ENCODE measurements around the gene DBH. TPM values are rescaled to one million over a fixed set of nuclear protein-coding genes. Genes with fewer than 3 reads are reported as not detected.

The DBH gene
- total and polyA plus RNA-seq, 7 donors: 0.01 TPM; not detected in 6

GRCh38 chr9:133694686-133695085 lies 58.5 kb downstream of the DBH start:
- Histone ChIP-seq H3K9me3 (no peaks in the 10 kb centered on the region), H3K36me3 (no peaks in the 10 kb centered on the region), H3K27ac (no peak overlapping the region), H3K4me3 (no peak overlapping the region), H3K27me3 (no peaks in the 10 kb centered on the region), H3K4me1 (no peaks in the 10 kb centered on the region)
- no peak for TF ChIP-seq CTCF (IDR thresholded peaks at IDR 0.05)
- no peak for TF ChIP-seq POLR2A (IDR thresholded peaks at IDR 0.05)
- TF ChIP-seq POLR2AphosphoS5 (IDR thresholded peaks at IDR 0.05): no peak
- no peak for TF ChIP-seq EP300 (IDR thresholded peaks at IDR 0.05)
- 60 to 91% methylated on average over 3 of the region's 3 CpGs for WGBS, 2 donors
- intact Hi-C loops (cut with DNase I): no loop called here
- no peak for DNase-seq

- intact Hi-C loops (cut with DNase I): no loop called here
- H3K9me3 ChIP-seq: no peaks in the 10 kb centered on the region
- H3K27ac ChIP-seq: no peak overlapping the region
- H3K4me1 ChIP-seq: no peaks in the 10 kb centered on the region
- DNase-seq: no peak
- H3K27me3 ChIP-seq: no peaks in the 10 kb centered on the region
- 71 to 89% methylated on average over 12 of the region's 12 CpGs for whole genome bisulfite sequencing, 2 donors
- TF ChIP-seq POLR2AphosphoS5 (IDR thresholded peaks at IDR 0.05) (no peak), CTCF (IDR thresholded peaks at IDR 0.05) (no peak), POLR2A (IDR thresholded peaks at IDR 0.05) (no peak), EP300 (IDR thresholded peaks at IDR 0.05) (no peak)
- no peaks in the 10 kb centered on the region for H3K36me3 ChIP-seq
- H3K4me3 ChIP-seq: no peak overlapping the region
Measured at GRCh38 chr9:133696071-133696472, 59.9 kb downstream of the DBH start.

GRCh38 chr9:133699546-133699945 lies 63.4 kb downstream of the DBH start:
- peaks cover 0 to 15% (median 15%) of the 10 kb centered on the region in 4 donors for H3K4me1 ChIP-seq
- 95% methylated on average over 6 of the region's 6 CpGs for WGBS, 2 donors
- intact Hi-C loops (cut with DNase I): no loop called here
- no peaks in the 10 kb centered on the region for H3K36me3 ChIP-seq
- H3K4me3 ChIP-seq: no peak overlapping the region
- H3K27ac ChIP-seq: no peak overlapping the region
- H3K9me3 ChIP-seq: no peaks in the 10 kb centered on the region
- no peak for DNase-seq
- peaks cover 0 to 24% (median 9%) of the 10 kb centered on the region in 3 donors for H3K27me3 ChIP-seq
- TF ChIP-seq EP300 (IDR thresholded peaks at IDR 0.05) (no peak), CTCF (IDR thresholded peaks at IDR 0.05) (no peak), POLR2AphosphoS5 (IDR thresholded peaks at IDR 0.05) (no peak), POLR2A (IDR thresholded peaks at IDR 0.05) (no peak)

GRCh38 chr9:133700819-133701320 lies 64.7 kb downstream of the DBH start:
- H3K36me3 ChIP-seq: no peaks in the 10 kb centered on the region
- intact Hi-C loops (cut with DNase I): no loop called here
- DNase-seq: peak; percentile 14
- no peaks in the 10 kb centered on the region for H3K9me3 ChIP-seq
- H3K4me3 ChIP-seq: no peak overlapping the region
- peaks cover 0 to 15% (median 15%) of the 10 kb centered on the region in 4 donors for H3K4me1 ChIP-seq
- peaks cover 0 to 27% (median 9%) of the 10 kb centered on the region in 3 donors for H3K27me3 ChIP-seq
- H3K27ac ChIP-seq: no peak overlapping the region
- WGBS, 2 donors: 49 to 56% methylated on average over 4 of the region's 4 CpGs
- TF ChIP-seq EP300 (IDR thresholded peaks at IDR 0.05): no peak
- no peak for TF ChIP-seq CTCF (IDR thresholded peaks at IDR 0.05)
- TF ChIP-seq POLR2AphosphoS5 (IDR thresholded peaks at IDR 0.05): no peak
- TF ChIP-seq POLR2A (IDR thresholded peaks at IDR 0.05): no peak

Measured in sigmoid colon (tissue), 7 donors.